Endometrial microvascular endothelial cells (primary cell): Measurements from ENCODE around the gene MDFIC. TPM values are rescaled to one million over a fixed set of nuclear protein-coding genes. Genes with fewer than 3 reads are reported as not detected.

Experiments used
- in situ Hi-C: cut with HindIII; loops from 2 replicates; pipeline ENCODE4 v1.10.0; 2017; ENCODE audit warnings: low sequenced_read_pairs, low pct_unique_long_range_greater_than_20kb; ENCODE audit errors: inconsistent ontology term
- total RNA-seq: library from RNA; depleted of rRNA; stranded (reverse); fragments of >200 nt; gene quantifications from one replicate; pipeline ENCODE4 v1.2.3, GENCODE V29; 2015; ENCODE audit errors: inconsistent ontology term

Gene MDFIC
- total RNA-seq, 1 donor from 2014 or later: 15.3 TPM

GRCh38 chr7:114923403-114923713 is 1.5 kb downstream of the MDFIC start:
- in situ Hi-C loops: no loop called here

- in situ Hi-C loops: no loop called here
Observed at GRCh38 chr7:114924038-114924712, 2.3 kb downstream of the MDFIC start.

- in situ Hi-C loops: no loop called here
Observed at GRCh38 chr7:114925434-114925833, 3.5 kb downstream of the MDFIC start.

- in situ Hi-C loops: no loop called here
Observed at GRCh38 chr7:114928060-114928459, 6.2 kb downstream of the MDFIC start.

- in situ Hi-C loops: no loop called here
Observed at GRCh38 chr7:114929570-114929969, 7.7 kb downstream of the MDFIC start.

GRCh38 chr7:114930107-114930661 is 8.3 kb downstream of the MDFIC start:
- in situ Hi-C loops: no loop called here

- in situ Hi-C loops: no loop called here
Observed at GRCh38 chr7:114930829-114931655, 9.1 kb downstream of the MDFIC start.

- in situ Hi-C loops: no loop called here
Observed at GRCh38 chr7:114931656-114932011, 9.7 kb downstream of the MDFIC start.

- in situ Hi-C loops: no loop called here
Observed at GRCh38 chr7:114932991-114933390, 11.1 kb downstream of the MDFIC start.

GRCh38 chr7:114933658-114934057 is 11.8 kb downstream of the MDFIC start:
- in situ Hi-C loops: no loop called here

GRCh38 chr7:114934086-114934485 is 12.2 kb downstream of the MDFIC start:
- in situ Hi-C loops: no loop called here

- in situ Hi-C loops: no loop called here
Observed at GRCh38 chr7:114934713-114935112, 12.8 kb downstream of the MDFIC start.

GRCh38 chr7:114936471-114936870 is 14.6 kb downstream of the MDFIC start:
- in situ Hi-C loops: no loop called here

- in situ Hi-C loops: no loop called here
Observed at GRCh38 chr7:114937446-114937845, 15.6 kb downstream of the MDFIC start.

GRCh38 chr7:114938785-114939184 is 16.9 kb downstream of the MDFIC start:
- in situ Hi-C loops: no loop called here

GRCh38 chr7:114939484-114940097 is 17.7 kb downstream of the MDFIC start:
- in situ Hi-C loops: no loop called here

- in situ Hi-C loops: no loop called here
Observed at GRCh38 chr7:114940220-114940619, 18.3 kb downstream of the MDFIC start.

GRCh38 chr7:114941692-114942091 is 19.8 kb downstream of the MDFIC start:
- in situ Hi-C loops: no loop called here

- in situ Hi-C loops: no loop called here
Observed at GRCh38 chr7:114942446-114943175, 20.7 kb downstream of the MDFIC start.
